Kidney epithelial cell (primary cell): ENCODE results near the gene SYMPK. TPM values are rescaled to one million over a fixed set of nuclear protein-coding genes. Genes with fewer than 3 reads are reported as not detected.

ENCODE experiments used
- DNase-seq: peaks from one replicate; pipeline ENCODE4 v3.0.0-alpha.2; 2010; ENCODE audit warnings: low read depth
- H3K27me3 ChIP-seq: 2 replicates; pipeline ENCODE4 v1.6.0; 2011; ENCODE audit warnings: low read length; ENCODE audit not compliant: control insufficient read depth, insufficient read depth
- H3K36me3 ChIP-seq: 2 replicates; pipeline ENCODE4 v1.5.1; 2011; ENCODE audit warnings: low read length; ENCODE audit not compliant: control insufficient read depth, insufficient read depth
- H3K4me3 ChIP-seq: 2 replicates; pipeline ENCODE4 v1.5.1; 2011; ENCODE audit warnings: low read depth, mild to moderate bottlenecking, control low read depth, low read length
- total RNA-seq: library from RNA; depleted of rRNA; stranded (reverse); fragments of >200 nt; gene quantifications from 2 replicates; pipeline ENCODE4 v1.2.3, GENCODE V29; 2015
- TF ChIP-seq, protein P1 (sequence below): IDR thresholded peaks from 2 replicates; pipeline ENCODE4 v1.5.1; 2011; ENCODE audit warnings: mild to moderate bottlenecking, moderate library complexity, low read length, control low read depth, inconsistent platforms; ENCODE audit not compliant: insufficient read depth, poor library complexity, severe bottlenecking

Gene SYMPK
- total RNA-seq, 1 donor from 2014 or later = 32.2 TPM

DNA sequence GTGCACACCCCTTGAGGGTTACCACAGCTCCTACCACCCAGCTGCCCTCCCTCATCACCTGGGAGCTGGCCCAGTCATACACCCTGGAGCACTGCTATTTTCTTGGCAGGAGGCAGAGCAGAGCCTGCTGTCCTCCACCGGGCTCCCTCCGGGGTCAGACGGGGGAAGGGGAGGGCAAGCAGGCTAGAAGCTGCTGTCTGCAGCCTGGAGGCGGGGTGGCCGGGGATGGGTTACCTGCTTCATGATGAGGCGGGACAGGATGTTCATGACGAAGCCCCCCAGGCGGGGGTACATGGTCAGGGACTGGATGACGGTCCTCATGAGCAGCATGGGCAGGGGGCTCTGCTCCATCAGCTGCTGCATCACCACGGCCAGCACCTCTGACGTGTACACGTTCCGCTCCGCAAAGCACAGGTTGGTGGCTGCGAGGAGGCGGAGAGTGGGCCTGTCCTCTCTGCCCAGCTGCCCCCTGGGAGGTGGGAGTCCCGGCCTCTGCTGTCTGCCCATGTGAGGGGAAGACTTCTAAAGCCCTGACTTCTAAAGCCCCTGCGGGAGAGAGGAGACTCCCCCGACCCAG lies 45.1 kb downstream of the SYMPK start:
- Histone ChIP-seq H3K4me3 (no peak overlapping the region), H3K27me3 (no peaks in the 10 kb centered on the region), H3K36me3 (peaks cover 4% of the 10 kb centered on the region)
- TF ChIP-seq, protein P1, sequence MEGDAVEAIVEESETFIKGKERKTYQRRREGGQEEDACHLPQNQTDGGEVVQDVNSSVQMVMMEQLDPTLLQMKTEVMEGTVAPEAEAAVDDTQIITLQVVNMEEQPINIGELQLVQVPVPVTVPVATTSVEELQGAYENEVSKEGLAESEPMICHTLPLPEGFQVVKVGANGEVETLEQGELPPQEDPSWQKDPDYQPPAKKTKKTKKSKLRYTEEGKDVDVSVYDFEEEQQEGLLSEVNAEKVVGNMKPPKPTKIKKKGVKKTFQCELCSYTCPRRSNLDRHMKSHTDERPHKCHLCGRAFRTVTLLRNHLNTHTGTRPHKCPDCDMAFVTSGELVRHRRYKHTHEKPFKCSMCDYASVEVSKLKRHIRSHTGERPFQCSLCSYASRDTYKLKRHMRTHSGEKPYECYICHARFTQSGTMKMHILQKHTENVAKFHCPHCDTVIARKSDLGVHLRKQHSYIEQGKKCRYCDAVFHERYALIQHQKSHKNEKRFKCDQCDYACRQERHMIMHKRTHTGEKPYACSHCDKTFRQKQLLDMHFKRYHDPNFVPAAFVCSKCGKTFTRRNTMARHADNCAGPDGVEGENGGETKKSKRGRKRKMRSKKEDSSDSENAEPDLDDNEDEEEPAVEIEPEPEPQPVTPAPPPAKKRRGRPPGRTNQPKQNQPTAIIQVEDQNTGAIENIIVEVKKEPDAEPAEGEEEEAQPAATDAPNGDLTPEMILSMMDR = no peak
- DNase-seq = no peak

GRCh38 chr19:45817010-45817724 lies 45.8 kb downstream of the SYMPK start:
- H3K27me3 ChIP-seq = no peaks in the 10 kb centered on the region
- peak; percentile 75 for DNase-seq
- no peak overlapping the region for H3K4me3 ChIP-seq
- H3K36me3 ChIP-seq = peaks cover 3% of the 10 kb centered on the region
- TF ChIP-seq, protein P1 = peak; percentile 99

- DNase-seq = no peak
- TF ChIP-seq, protein P1 = no peak
- no peaks in the 10 kb centered on the region for H3K27me3 ChIP-seq
- no peak overlapping the region for H3K4me3 ChIP-seq
- H3K36me3 ChIP-seq = peaks cover under 1% of the 10 kb centered on the region
These were observed 46.5 kb downstream of the SYMPK start for GRCh38 chr19:45816236-45817009.

- Histone ChIP-seq H3K36me3 (no peaks in the 10 kb centered on the region), H3K27me3 (no peaks in the 10 kb centered on the region), H3K4me3 (no peak overlapping the region)
- DNase-seq = no peak
- TF ChIP-seq, protein P1 = no peak
These were observed 47.3 kb downstream of the SYMPK start for GRCh38 chr19:45815481-45816216.

DNA sequence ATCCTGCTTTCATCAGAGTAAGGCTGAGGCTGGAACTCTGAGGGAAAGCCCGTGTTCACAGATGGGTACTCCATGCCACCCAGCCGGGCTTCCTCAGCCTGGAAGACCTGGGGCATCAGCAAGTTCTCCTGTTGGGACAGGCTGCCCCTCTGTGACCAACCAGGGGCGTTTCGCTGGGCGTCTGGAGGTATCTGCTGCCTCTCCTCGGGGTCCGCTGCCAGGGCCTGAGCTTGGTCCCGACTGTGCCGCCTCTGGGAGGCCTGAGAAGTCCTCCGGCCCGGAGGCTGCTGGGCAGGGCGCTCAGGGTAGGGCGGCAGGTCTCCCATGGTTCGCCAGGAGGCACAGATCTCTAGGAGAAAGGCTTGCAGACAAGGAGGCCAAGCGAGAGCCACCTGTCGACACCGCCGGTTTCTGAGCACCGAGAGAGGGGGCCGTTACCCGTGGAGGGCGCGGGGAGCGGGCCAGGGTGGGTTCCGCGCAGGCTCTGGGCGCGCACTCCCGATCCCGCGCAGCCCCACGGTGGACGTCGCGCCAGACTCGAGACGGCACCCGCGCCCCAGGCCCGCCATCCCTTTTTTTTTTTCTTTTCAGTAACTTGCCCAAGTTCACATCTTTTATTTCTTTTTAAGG lies 48.0 kb downstream of the SYMPK start, which contains the start of gene RSPH6A:
Gene RSPH6A, minus strand, starts transcription at position 458 of the 630 bp plus-strand sequence. Its CDS starts 132 bp downstream, at position 326.
- TF ChIP-seq, protein P1 = no peak
- DNase-seq = no peak
- Histone ChIP-seq H3K27me3 (no peaks in the 10 kb centered on the region), H3K36me3 (no peaks in the 10 kb centered on the region), H3K4me3 (no peak within 1 kb of the TSS)
